GM21423 (cell line): ENCODE measurements around the gene ARHGAP30.
A peak's percentile ranks its signal among the peaks of the same experiment; 100 is the strongest.
"Not testable (repeated sequence)": the region's sequence is repeated elsewhere in the genome, so short reads cannot be mapped to it uniquely, and the experiment has no call there.

Experiments used
- ATAC-seq: cut with Tn5 transposase; IDR thresholded peaks from one replicate; pipeline ENCODE4 v1.9.1; 2021; ENCODE audit warnings: mild to moderate bottlenecking, moderate library complexity; ENCODE audit not compliant: unreplicated experiment

Gene ARHGAP30

DNA sequence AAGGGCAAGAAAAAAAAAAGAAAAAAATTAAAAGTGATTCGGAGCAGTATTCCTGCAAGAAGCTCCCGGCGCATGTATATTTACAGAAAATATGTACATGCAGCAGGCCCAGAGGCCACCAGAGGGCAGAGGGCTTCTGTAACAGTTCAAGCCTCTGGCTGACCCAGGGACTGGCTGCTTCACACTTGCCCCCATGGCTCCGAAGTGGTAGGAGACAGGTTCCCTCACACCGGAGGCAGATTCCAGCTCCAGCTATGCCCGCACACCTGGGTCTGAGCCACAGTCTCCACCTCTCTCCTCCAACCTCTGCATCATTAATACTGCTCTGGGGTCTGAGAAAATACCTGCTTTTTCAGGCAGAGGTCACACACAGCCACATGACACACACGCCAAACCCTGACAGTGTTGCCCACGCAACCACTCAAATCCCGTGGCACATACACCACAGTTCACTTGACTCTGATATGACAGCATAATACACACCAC is 2.2 kb upstream of the ARHGAP30 start:
- no peak for ATAC-seq

DNA sequence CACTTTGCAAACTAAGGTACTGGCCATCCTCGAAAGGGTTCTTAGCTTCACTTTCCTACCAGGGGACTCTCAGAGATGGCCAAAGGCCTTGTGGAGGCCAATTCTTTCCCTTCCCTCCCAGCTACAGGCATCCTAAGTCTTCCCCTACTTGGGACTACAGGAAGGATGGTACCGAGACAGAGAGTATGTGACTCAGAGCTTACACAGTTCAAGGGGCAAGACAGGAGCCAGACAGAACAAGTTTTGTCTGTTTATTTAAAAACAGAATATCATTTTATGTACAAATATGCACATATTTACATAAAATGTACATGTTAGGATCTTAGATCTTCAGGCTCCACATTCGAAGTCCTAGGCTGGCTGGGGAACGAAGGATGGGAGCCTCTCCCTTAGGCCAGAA is 1.1 kb upstream of the ARHGAP30 start:
- no peak for ATAC-seq

- no peak for ATAC-seq
Observed at GRCh38 chr1:161069241-161069640, 450 bp downstream of the ARHGAP30 start.

GRCh38 chr1:161068306-161069234 is 1.1 kb downstream of the ARHGAP30 start:
- ATAC-seq = peak; percentile 53

GRCh38 chr1:161066694-161067093 is 3.0 kb downstream of the ARHGAP30 start:
- ATAC-seq = no peak

GRCh38 chr1:161065681-161066080 is 4.0 kb downstream of the ARHGAP30 start:
- ATAC-seq = not testable (repeated sequence)

- not testable (repeated sequence) for ATAC-seq
Observed at GRCh38 chr1:161063936-161064335, 5.8 kb downstream of the ARHGAP30 start.

DNA sequence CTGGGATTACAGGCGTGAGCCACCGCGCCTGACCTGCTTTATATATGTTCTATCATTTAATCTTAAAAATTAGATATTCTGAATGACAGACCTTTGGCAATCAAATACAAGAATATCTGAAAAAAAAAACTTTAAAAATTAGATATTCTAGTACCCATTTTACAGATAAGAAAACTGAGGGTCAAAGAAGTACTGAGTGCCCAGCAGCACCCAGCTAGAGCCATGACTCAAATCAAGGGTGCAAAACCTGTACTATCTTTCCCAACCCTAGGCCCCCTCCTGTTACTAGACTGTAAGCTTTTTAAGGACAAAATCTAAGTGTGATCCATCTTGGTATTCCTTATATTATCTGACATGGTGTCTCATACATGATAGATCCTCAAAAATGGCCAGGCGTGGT is 8.3 kb downstream of the ARHGAP30 start:
- ATAC-seq = no peak

DNA sequence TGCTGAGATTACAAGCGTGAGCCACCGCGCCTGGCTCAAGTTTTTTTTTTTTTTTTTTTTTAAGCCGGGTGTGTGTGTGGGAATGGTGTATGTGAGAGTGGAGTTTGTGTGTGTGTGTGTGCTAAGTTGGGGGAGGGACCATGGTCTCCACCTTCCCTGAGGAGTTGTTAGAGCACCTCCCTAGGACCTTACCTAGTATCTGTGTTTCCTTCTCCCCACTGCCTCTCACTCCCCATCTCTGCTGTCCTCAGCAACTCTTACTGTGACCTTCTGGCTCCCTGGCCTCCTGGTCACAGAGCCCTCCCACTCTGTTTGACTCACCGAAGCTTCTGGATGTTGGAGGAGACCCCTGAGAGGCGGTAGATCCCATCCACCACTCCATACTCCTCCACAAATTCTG is 10.4 kb downstream of the ARHGAP30 start:
- no peak for ATAC-seq

- no peak for ATAC-seq
Observed at GRCh38 chr1:161054805-161055204, 14.9 kb downstream of the ARHGAP30 start.

GRCh38 chr1:161054232-161054631 is 15.5 kb downstream of the ARHGAP30 start:
- no peak for ATAC-seq

DNA sequence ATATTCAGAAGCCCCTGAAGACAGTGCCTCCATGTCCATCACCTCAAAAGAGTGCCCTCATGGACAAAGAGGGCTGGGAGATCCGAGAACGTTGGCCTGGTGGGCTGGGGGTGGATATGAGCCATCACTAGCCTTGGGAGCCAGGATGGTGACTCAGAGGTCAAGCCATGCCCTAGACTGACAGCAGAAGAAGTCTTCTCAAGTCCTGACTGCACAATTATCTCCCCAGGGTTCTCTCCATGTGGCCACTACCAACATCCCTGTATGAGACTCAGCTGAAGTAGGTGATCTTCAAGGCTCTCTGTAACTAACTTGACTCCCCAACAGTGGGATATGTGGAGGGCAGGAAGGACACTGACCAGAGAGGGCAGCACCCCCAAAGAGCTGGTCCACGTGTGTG is 16.8 kb downstream of the ARHGAP30 start:
- no peak for ATAC-seq

GRCh38 chr1:161051219-161051618 is 18.5 kb downstream of the ARHGAP30 start:
- ATAC-seq = no peak

GRCh38 chr1:161048949-161049722 is 20.6 kb downstream of the ARHGAP30 start:
- ATAC-seq = no peak

DNA sequence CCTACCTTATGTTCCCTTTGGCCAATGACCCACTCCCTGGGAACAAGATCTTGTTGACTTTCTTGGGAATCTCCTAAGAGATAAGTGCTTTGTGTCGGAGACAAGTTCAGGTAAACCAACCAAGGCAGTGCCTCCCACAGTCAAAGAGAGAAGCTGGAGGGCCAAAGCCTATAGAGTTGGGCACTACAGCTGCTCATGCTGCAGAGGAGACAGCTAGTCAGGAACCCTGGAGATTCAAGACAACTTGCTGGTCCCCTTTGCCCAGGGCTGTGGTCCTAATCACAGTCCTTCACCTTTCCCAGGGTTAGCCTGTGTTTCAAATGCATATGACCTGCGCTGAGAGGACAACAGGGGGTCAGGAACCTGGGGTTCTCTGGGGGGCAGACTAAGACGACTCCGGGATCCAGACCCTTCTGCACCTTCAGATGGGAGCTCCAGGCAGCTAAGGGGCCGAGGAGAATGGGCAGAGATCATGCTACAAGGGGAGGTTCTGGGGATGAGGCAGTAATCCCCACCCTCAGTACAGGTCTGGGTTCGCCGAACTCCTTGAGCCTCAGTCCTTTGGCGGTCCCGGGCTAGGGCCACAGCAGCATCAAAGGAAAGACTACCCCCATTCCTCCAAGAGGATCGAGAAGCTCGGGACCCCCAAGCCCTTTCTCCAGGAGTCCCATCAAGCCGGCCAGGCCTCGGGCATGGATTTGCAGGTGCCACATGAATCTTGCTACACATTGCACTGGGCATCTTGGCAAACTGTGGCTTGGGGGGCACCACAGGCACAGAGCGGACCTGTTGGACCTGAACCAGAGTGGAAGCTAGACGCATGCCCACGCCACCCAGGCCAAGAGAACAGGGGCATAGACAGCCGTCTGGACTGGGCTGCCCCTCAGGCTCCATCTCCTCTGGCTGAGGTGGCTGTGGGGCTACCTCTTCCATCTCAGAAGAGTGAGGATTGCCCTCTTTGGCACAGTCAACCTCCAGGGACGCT is 22.0 kb downstream of the ARHGAP30 start:
- ATAC-seq = no peak

- ATAC-seq = peak; percentile 40
Observed at GRCh38 chr1:161046605-161047228, 23.0 kb downstream of the ARHGAP30 start.

GRCh38 chr1:161045736-161046604 is 23.7 kb downstream of the ARHGAP30 start, which contains the start of gene USF1:
USF1 (minus strand) TSS chr1:161045977; CDS start chr1:161043275, 2,702 bp downstream.
- peak; percentile 56 for ATAC-seq

- peak; percentile 38 for ATAC-seq
Observed at GRCh38 chr1:161044908-161045735, 24.6 kb downstream of the ARHGAP30 start.
